Measurements from ENCODE around the gene SNRNP200. TPM values are rescaled to one million over a fixed set of nuclear protein-coding genes. Genes with fewer than 3 reads are reported as not detected.

SNRNP200 gene
- total RNA-seq, 2 donors from 2014 or later, result 117 to 148 TPM

GRCh38 chr2:96324721-96325040 is 19.3 kb upstream of the SNRNP200 start:
- Histone ChIP-seq H3K36me3 (no peaks in the 10 kb centered on the region), H3K4me3 (peak overlapping the region; percentile 33 to 40), H3K27me3 (replicated peaks; ENCODE audit: insufficient read depth) (no peaks in the 10 kb centered on the region), H3K4me1 (replicated peaks) (peaks cover 3% of the 10 kb centered on the region), H3K27ac (no peak overlapping the region), H3K9me3 (no peaks in the 10 kb centered on the region)
- no peak for DNase-seq (ENCODE audit: low spot score)
- WGBS, result 42% methylated on average over 6 of the region's 6 CpGs
- intact Hi-C loops (cut with DNase I), result no loop called here
- TF ChIP-seq CTCF (IDR thresholded peaks at IDR 0.05), result no peak
- no peak for TF ChIP-seq POLR2A (IDR thresholded peaks at IDR 0.05)
- TF ChIP-seq POLR2AphosphoS5 (IDR thresholded peaks at IDR 0.05), result no peak

- intact Hi-C loops (cut with DNase I), result no loop called here
- Histone ChIP-seq H3K4me3 (no peak overlapping the region), H3K4me1 (replicated peaks) (peaks cover 3% of the 10 kb centered on the region), H3K9me3 (no peaks in the 10 kb centered on the region), H3K27me3 (replicated peaks; ENCODE audit: insufficient read depth) (no peaks in the 10 kb centered on the region), H3K36me3 (no peaks in the 10 kb centered on the region), H3K27ac (no peak overlapping the region)
- TF ChIP-seq CTCF (IDR thresholded peaks at IDR 0.05), result no peak
- no peak for TF ChIP-seq POLR2A (IDR thresholded peaks at IDR 0.05)
- no peak for TF ChIP-seq POLR2AphosphoS5 (IDR thresholded peaks at IDR 0.05)
- 96% methylated on average over 1 of the region's 1 CpG for WGBS
- no peak for DNase-seq (ENCODE audit: low spot score)
These were observed 18.5 kb upstream of the SNRNP200 start for GRCh38 chr2:96323849-96324248.

- 9% methylated on average over 41 of the region's 41 CpGs for WGBS
- TF ChIP-seq POLR2AphosphoS5 (IDR thresholded peaks at IDR 0.05) (no peak), CTCF (IDR thresholded peaks at IDR 0.05) (no peak), POLR2A (IDR thresholded peaks at IDR 0.05) (no peak)
- H3K27ac ChIP-seq, result peak overlapping the region; percentile 3 to 30
- intact Hi-C loops (cut with DNase I), result no loop called here
- no peaks in the 10 kb centered on the region for H3K9me3 ChIP-seq
- DNase-seq (ENCODE audit: low spot score), result no peak
- H3K27me3 ChIP-seq (replicated peaks; ENCODE audit: insufficient read depth), result no peaks in the 10 kb centered on the region
- no peaks in the 10 kb centered on the region for H3K36me3 ChIP-seq
- H3K4me1 ChIP-seq (replicated peaks), result peaks cover 3% of the 10 kb centered on the region
- peak overlapping the region; percentile 38 for H3K4me3 ChIP-seq
These were observed 15.6 kb upstream of the SNRNP200 start for GRCh38 chr2:96320728-96321622.

- DNase-seq (ENCODE audit: low spot score), result no peak
- Histone ChIP-seq H3K4me3 (no peak overlapping the region), H3K36me3 (no peaks in the 10 kb centered on the region), H3K27me3 (replicated peaks; ENCODE audit: insufficient read depth) (no peaks in the 10 kb centered on the region), H3K27ac (no peak overlapping the region), H3K9me3 (no peaks in the 10 kb centered on the region), H3K4me1 (replicated peaks) (peaks cover 3% of the 10 kb centered on the region)
- 85% methylated on average over 3 of the region's 3 CpGs for WGBS
- no peak for TF ChIP-seq POLR2A (IDR thresholded peaks at IDR 0.05)
- no peak for TF ChIP-seq CTCF (IDR thresholded peaks at IDR 0.05)
- TF ChIP-seq POLR2AphosphoS5 (IDR thresholded peaks at IDR 0.05), result no peak
- intact Hi-C loops (cut with DNase I), result no loop called here
These were observed 15.0 kb upstream of the SNRNP200 start for GRCh38 chr2:96320326-96320725.

- 89% methylated on average over 1 of the region's 1 CpG for WGBS
These were observed 14.1 kb upstream of the SNRNP200 start for GRCh38 chr2:96319396-96319795.

More at GRCh38 chr2:96319396-96319795, 14.1 kb upstream of the SNRNP200 start:
- peaks cover 3% of the 10 kb centered on the region for H3K4me1 ChIP-seq (replicated peaks)
- intact Hi-C loops (cut with DNase I), result no loop called here
- H3K9me3 ChIP-seq, result no peaks in the 10 kb centered on the region
- DNase-seq (ENCODE audit: low spot score), result no peak
- H3K4me3 ChIP-seq, result no peak overlapping the region
- H3K36me3 ChIP-seq, result no peaks in the 10 kb centered on the region
- H3K27ac ChIP-seq, result no peak overlapping the region
- H3K27me3 ChIP-seq (replicated peaks; ENCODE audit: insufficient read depth), result no peaks in the 10 kb centered on the region
- TF ChIP-seq POLR2AphosphoS5 (IDR thresholded peaks at IDR 0.05), result no peak
- no peak for TF ChIP-seq CTCF (IDR thresholded peaks at IDR 0.05)
- no peak for TF ChIP-seq POLR2A (IDR thresholded peaks at IDR 0.05)
